Hematopoietic multipotent progenitor cell treated with erythropoietin and hydrocortisone succinate and interleukin-3 and kit ligand, for 4 days (in vitro differentiated cells): ENCODE results near the gene MRTFA.
"Not testable (repeated sequence)": the region's sequence is repeated elsewhere in the genome, so short reads cannot be mapped to it uniquely, and the experiment has no call there.

Experiments used
- DNase-seq: peaks from one replicate; pipeline ENCODE4 v3.0.0-alpha.2; 2015

Gene MRTFA

DNA sequence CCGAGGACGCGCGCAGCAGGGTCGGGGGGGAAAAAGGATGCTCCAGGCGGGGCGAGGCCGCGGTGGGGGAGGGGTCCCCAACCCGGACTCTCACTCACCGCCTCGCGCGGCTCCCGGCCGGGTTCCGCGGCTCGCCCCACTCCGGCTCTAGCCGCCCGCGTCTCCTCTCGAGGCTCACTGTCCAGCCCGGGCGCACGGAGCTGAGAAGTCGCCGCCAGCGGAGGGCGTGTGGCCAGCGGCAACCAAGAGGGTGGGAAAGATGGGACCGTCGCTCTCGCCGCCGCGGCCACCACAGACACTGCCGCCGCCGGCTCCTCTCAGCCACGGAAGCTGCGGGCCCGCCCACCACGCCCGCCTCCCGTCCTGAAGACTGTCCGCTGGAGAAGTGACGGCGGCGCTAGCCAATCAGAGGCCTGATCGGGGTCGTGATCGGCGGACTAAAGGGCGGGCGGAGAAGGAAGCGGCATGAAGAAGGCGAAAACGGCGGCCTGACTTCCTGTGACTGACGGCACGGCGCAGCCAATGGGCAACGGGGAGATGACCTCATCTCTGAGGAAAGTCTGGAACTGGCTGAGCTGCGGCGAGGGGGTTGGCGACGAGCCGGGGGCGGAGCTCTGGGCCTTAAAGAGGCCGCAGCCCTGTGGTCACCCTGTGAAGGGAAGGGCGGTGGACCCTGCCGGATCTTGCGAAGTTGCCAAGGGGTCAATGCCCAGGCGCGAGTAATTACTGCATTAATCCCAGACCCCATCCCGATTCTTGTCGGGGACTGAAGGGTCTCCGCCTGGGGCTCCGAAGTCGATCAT, at the start of gene MRTFA:
TSS of gene MRTFA (minus strand) at position 340 of the 803 bp plus-strand sequence.
- DNase-seq, result peak; percentile 100

DNA sequence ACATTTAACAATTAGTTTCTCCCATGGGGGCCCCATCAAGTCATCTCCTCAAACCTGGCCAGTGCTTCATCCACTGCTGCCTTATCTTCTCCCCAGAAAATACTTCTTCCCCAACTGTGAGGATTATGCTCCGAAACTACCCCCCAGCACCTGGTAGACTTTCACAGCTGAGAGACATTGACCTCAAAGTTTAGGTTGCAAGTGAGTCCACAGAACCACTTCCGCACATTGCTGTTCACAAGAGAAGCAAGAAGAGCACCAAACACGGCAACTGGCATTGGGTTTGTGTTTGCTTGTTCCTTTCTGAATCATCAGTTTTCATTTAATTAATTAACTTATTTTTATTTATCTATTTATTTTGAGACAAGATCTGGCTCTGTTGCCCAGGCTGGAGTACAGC, 48.9 kb upstream of the MRTFA start:
- DNase-seq, result no peak

DNA sequence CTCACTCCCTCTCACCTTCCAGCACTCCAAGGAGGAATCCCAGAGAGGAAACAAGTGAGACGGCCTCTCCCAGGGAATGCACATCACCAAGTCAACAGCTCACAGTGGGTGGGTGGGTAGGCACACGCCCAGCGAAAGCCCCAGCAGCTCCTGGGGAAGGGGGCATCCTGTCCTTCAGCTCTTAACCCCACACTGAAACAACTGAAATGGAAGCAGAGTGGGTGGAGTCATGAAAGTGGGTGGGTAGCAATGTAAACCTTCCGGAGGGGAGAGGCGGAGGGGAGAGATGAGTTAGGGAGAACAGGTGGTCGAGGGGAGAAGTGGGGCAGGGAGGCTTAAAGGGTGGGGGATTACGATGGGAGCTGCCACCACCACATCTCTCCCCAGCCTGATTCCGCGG, 48.2 kb upstream of the MRTFA start:
- DNase-seq, result no peak

DNA sequence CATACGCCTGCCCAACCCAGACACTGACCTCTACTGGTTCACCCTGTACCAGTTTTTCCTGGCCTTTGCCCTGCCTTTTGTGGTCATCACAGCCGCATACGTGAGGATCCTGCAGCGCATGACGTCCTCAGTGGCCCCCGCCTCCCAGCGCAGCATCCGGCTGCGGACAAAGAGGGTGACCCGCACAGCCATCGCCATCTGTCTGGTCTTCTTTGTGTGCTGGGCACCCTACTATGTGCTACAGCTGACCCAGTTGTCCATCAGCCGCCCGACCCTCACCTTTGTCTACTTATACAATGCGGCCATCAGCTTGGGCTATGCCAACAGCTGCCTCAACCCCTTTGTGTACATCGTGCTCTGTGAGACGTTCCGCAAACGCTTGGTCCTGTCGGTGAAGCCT, 44.9 kb upstream of the MRTFA start:
- no peak for DNase-seq

DNA sequence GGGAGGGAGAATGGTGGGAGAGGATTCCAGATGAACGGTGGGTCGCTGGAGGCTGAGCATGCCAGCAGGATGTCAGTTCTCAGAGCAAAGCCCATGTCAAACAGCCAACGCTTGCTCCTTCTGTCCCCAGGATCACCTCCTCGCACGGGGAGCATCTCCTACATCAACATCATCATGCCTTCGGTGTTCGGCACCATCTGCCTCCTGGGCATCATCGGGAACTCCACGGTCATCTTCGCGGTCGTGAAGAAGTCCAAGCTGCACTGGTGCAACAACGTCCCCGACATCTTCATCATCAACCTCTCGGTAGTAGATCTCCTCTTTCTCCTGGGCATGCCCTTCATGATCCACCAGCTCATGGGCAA, 44.3 kb upstream of the MRTFA start:
- DNase-seq, result no peak

DNA sequence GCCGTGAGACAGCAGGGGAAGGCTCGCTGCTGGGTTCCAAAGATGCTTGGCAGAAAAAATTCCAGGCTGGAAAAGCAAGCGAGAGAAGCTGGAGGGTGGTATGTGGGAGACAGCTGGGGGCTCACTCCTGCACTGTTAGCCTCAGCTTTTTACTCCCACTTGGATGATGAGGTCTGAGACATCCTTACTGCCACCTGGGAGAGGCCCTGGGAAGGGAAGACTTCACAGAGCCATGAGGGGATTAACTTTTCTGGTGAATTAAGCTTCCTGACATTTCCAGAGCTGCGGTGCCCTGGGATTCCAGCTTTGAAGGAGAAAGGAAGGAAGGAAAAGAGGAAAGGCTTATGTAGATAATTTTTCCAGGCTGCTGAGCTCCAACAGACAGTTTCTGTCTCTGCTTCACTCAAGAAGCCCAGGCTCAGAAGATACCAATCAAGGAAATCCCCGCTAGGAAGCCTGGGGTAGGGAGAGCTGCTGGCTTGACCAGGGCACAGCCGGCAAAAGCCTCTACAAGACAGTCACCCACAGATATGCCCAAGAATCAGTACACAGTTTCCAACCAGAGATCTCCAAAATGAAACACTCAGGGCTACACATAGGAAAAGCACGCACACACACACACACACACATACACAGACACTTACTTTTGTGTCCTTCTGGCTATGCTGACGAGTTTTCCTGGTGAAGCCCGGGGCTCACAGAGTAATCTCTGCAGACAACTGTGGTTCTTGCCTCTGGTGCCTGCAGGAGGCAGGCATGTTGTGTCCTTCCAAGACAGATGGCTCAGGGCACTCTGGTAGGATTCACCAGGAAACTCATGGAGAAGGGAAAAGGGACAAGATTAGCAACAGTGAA, 43.7 kb upstream of the MRTFA start:
- DNase-seq, result no peak

DNA sequence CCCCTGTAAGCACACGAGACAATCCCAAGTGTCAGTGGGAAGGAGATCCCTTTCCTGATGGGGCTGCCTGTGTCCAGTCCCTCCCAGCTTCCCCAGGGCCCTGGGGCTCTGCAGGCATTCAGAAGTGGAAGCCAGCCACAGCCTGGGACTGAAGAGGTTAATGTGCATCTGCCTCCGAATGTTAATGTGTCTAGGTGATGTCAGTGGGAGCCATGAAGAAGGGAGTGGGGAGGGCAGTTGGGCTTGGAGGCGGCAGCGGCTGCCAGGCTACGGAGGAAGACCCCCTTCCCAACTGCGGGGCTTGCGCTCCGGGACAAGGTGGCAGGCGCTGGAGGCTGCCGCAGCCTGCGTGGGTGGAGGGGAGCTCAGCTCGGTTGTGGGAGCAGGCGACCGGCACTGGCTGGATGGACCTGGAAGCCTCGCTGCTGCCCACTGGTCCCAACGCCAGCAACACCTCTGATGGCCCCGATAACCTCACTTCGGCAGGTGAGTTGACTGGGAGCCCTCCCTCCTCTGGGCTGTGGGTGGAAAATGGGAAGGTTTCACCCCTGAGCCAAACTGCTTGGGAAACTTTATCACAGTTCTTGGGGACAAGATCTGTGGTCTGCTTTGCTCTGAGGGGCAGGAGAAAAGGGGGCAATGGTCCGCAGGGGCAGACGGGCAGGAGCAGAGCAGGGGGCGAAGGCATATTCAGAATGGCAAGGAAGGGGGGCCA, 42.9 kb upstream of the MRTFA start, which contains the start of gene MCHR1:
TSS of gene MCHR1 (plus strand) at position 236 of the 715 bp plus-strand sequence. CDS start at position 405, 169 bp downstream.
- DNase-seq, result no peak

DNA sequence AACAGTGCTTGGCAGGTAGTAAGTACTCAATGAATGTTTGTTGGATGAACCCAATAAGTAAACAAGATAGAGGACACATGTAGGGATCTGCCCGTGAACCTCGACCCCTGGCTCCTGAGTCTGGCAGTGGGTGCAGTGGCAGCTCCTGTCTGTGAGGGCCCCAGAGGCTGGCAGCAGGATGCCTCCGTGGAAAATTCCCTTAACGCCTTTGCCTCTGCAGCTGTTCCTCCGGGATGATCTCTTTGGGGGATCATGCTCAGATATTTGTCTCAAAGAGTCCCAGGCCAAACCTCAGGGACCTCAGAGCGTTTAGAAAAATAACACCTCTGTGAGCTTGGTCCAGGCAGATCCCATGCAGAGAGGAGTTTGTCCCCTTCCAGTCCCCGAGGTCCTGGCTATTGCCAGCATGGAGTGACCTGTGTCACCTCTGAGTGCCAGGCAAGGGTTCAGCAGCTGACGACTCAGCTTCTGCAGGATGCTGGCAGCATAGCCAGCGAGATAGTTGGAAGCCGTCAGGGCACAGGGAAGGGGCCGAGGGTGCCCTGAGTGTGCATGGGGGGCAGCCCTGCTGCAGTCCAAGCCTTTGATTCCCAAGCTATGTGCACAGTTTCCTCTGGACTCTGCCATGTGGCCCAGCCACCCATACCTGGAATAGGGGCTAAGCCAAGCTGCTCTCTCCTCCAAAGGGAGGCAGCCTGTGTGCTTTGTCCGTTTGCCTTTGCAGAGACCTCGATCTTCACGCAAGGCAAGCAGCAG, 42.2 kb upstream of the MRTFA start:
- DNase-seq, result no peak

DNA sequence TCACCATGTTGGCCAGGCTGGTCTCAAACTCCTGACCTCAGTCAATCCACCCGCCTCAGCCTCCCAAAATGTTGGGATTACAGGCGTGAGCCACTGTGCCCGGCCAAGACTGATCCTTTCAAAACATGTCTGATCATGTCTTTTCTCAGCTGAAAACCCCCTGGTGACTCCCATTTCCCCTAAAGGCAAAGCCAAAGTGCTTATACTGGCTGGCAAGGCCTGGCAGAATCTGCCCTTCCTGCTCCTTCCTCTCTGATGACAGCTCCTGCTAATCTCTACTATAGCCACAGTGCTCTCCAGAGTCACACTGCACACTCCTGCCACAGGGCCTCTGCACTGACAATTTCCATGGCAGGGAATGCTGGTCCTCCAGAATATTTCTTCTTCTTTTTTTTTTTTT, 40.1 kb upstream of the MRTFA start:
- no peak for DNase-seq

DNA sequence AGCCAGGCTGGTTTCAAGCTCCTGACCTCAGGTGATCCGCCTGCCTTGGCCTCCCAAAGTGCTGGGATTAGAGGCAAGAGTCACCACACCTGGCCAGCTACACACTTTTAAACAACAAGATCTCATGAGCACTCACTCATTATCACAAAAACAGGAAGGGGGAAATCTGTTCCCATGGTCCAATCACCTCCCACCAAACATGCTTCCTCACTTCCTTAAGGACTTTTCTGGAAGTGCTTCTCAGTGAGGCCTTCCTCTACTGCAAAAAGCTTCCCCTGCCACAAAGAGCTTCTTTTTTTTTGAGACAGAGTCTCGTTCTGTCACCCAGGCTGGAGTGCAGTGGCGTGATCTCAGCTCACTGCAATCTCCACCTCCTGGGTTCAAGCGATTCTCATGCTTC, 39.6 kb upstream of the MRTFA start:
- DNase-seq, result not testable (repeated sequence)

DNA sequence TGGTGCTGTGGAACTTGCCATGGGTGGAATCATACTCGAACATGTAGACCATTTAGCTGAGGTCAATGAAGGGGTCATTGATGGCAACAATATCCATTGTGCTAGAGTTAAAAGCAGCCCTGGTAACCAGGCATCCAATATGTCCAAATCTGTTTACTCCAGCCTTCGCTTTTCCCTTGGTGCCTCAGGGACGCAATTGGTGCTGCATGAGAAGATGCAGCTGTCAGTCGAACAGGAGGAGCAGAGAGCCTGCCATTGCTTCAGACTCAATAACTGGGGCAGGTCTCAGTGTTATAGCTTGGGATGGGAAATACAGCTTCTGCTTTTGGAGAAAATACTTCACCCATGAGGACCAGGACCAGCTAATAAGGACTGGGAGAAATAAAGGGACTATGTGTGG, 37.8 kb upstream of the MRTFA start:
- no peak for DNase-seq

DNA sequence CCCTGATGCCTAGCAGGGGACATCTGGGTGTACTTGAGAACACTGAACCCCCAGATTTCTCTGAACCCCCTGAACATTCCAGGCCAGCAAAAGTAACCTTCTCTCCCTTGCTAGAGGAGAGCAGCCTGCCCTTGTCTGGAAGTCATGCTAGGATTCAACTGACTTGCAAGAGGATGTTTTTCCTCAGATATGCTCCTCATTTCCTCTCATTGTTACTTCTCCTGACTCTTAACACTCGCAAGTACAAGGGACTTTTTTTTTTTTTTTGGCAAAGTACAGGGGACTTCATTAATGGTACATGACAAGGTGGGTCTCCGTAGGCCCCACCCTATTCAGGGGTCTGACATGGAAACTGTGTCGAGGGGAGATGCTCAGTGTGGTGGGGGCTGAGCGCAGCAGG, 36.5 kb upstream of the MRTFA start:
- DNase-seq, result no peak

DNA sequence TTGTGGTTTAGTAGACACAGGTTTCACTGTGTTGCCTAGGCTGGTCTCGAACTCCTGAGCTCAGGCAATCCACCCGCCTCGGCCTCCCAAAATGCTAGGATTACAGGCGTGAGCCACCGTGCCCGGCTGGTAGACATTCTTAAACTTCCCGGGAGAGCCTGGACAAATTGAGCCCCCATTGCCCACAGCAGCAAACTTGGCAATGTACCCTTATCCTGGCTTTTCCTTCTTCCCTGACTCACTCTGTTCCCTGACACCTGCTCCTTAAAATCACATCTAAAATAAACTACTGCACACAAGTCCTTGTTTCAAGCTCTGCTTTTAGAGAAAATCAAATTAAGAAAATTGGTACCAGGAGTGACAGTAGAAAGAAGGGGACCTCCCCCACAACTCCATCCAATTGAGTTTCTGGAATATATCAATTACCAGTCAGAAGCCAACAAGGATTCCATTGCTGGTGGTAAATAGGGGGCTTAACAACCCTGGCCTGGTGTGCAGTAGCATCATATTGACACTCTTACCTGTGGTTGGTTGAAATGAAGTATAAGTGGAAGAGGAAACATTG, 35.4 kb upstream of the MRTFA start:
- no peak for DNase-seq

DNA sequence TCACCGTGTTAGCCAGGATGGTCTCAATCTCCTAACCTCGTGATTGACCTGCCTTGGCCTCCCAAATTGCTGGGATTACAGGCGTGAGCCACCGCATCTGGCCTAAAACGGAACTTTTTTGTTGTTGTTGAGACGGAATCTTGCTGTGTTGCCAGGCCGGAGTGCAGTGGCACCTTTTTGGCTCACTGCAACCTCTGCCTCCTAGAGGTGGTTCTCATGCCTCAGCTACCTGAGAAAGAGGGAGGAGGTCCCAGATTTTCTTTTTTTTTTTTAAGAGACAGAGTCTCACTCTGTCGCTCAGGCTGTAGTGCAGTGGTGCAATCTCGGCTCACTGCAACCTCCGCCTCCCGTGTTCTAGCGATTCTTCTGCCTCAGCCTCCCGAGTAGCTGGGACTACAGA, 34.9 kb upstream of the MRTFA start:
- DNase-seq, result no peak

DNA sequence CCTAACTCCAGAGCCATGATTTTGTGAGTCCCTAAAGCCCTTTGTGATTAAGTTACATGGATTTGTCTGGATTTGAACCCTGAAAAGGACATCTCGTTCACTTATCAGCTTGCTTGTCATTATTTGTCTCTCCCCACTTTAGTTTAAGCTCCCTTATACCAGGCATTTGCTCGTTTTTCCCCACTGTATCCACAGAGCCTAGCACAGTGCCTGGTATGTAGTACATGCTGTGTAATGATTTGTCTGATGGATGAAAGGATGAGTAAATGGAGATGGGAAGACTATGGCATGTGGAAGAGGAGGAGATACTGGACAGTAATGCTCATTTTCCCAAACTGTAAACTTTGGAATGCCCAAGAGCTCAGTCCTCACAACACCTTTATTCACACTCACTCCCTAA, 33.5 kb upstream of the MRTFA start:
- DNase-seq, result no peak

DNA sequence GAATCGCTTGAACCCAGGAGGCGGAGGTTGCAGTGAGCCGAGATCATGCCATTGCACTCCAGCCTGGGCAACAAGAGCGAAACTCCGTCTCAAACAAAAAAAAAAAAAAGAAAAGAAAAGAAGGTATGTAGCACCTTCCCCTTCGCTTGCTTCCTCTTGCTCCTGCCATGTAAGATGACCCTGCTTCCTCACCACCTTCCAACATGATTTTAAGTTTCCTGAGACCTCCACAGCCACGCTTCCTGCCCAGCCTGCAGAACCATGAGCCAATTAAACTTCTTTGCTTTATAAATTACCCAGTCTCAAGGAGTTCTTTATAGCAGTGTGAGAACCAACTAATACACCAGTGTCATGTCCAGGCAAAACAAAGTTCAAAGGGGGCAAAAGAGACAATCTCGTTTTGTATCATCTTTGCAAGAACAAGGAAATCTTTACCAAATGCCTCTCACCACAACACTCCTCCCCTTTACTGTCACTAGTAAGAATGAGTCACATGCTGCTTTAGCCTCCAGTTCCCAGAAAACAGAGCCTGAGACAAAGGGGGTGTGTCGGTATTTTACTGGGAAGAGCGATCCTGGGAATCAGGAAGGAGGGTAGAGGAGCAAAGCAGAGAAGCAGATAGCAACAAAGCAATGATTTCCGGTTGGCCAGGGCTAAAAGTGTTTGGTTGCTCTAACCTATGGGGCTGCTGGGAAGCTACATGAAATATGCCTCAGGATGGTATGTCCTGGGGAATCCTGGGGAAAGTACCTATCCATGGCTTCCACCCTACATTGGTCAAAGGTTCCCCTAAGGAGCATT, 32.3 kb upstream of the MRTFA start:
- DNase-seq, result no peak

DNA sequence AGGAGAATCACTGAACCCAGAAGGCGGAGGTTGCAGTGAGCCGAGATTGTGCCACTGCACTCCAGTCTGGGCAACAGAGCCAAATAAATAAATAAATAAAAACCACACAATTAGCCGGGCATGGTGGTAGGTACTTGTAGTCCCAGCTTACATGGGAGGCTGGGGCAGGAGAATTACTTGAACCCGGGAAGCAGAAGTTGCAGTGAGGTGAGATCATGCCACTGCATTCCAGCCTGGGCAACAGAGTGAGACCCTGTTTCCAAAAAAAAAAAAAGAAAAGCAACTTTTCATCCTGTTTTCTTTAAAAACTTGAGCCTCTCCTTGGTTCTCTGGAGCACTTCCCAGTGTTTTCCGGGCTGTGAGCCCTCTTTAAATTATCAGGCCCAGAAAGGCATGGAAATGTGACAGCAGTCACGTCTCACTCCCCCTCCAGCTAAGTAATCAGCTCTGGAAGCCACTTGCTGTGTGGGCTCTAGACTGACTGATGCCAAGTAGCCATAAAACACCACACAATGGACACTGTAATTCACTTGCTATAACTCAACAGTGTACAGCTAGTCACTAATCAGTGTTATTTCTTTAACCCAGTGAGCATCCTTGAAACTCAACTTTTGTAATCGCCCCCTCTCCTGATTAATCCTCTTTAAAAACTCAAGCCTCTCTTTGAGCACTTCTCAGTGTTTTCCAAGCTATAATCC, 29.8 kb upstream of the MRTFA start:
- DNase-seq, result no peak

DNA sequence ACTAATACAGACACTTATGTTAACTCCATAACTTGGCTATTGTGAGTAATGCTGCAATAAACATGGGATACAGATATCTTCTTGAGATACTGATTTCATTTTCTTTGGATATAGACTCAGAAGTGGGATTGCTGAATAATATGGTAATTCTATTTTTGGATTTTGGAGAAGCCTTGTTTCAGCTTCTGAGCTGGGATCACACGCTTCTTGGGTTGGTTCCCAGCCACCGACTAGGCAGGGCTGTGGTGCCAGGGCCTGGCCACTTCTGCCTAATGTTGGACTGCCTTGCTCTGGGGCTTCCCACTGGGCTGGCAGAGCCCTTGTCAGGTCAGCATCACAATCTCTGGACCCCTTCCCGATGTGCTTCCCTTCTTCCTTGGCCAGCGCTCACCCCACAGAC, 28.8 kb upstream of the MRTFA start:
- no peak for DNase-seq

DNA sequence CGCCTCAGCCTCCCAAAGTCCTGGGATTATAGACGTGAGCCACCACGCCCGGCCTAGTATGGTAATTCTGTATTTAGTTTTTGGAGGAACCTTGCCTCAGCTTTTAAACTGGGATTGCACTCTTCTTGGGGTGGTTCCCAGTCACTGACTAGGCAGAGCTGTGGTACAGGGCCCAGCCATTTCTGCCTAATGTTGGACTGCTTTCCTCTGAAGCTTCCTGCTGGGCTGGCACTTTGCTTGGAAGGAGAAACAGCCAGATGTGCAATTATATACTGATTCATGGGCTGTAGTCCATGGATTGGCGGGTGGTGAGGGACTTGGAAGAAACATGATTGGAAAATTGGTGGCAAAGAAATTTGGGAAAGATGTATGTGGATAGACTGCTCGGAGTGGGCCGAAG, 25.2 kb upstream of the MRTFA start:
- DNase-seq, result no peak

DNA sequence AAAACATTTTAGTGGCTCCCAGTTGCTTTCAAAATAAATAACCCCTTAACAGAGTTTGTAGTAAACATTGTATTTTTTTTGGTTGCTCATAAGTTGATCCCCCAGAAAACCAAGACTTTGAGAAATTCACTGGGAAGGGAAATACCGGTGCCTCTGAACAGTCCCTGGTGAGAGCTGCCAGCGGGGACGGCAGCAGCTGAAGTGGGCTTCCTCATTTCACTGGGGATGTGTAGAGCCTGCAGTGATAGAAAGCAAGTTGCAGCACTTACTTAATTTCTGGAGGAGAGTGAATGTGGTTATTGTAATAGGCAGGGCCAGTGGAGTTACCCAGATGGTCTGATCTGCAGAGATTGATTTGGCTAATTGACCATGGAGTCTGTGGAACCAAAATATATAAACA, 24.2 kb upstream of the MRTFA start:
- DNase-seq, result no peak

DNA sequence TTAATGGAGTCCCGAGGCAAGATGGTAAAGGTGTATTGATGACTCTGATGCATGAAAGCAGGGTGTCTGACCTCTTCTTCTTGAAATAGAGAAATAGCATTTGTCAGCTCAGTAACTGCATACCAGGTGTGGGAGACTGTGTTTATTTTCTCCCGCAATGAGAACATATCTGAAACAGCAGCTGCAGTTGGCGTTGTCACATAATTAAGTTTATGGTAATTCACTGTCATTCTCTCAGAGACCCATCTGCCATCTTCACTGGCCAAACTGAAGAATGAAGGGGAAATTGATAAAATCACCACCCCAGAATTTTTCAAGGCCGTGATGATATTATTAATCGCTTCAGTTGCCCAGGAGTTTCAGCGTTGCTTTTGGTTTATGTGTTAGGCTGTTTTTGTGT, 22.6 kb upstream of the MRTFA start:
- no peak for DNase-seq
